KMS-11 (cell line): Measurements from ENCODE around the gene SYAP1.

Source experiments
- H2AFZ ChIP-seq: fragments of 200-600 bp; sonication (generic); 2 replicates; pipeline ENCODE4 v1.6.1; 2016; ENCODE audit warnings: antibody characterized with exemption, mixed run types, low read depth
- H3K27ac ChIP-seq: fragments of 200-600 bp; sonication (generic); 2 replicates; pipeline ENCODE4 v1.6.1; 2016; ENCODE audit warnings: mild to moderate bottlenecking, mixed run types
- H3K27me3 ChIP-seq: fragments of 200-600 bp; sonication (generic); 2 replicates; pipeline ENCODE4 v1.6.1; 2017; ENCODE audit warnings: mild to moderate bottlenecking, low read depth, mixed run types, moderate library complexity; ENCODE audit not compliant: insufficient read depth
- H3K36me3 ChIP-seq: fragments of 200-600 bp; sonication (generic); 2 replicates; pipeline ENCODE4 v1.6.1; 2017; ENCODE audit warnings: mild to moderate bottlenecking, mixed run types; ENCODE audit not compliant: insufficient read depth
- H3K4me1 ChIP-seq: fragments of 200-600 bp; sonication (generic); 2 replicates; pipeline ENCODE4 v1.6.1; 2016; ENCODE audit warnings: mild to moderate bottlenecking, low read depth, mixed run types; ENCODE audit not compliant: poor library complexity, severe bottlenecking
- H3K4me2 ChIP-seq: fragments of 200-600 bp; sonication (generic); 2 replicates; pipeline ENCODE4 v1.7.0; 2016; ENCODE audit warnings: mild to moderate bottlenecking, mixed run types
- H3K4me3 ChIP-seq: fragments of 200-600 bp; sonication (generic); IDR thresholded peaks from 2 replicates; pipeline ENCODE4 v1.6.1; 2017; ENCODE audit warnings: low read depth, low read length, mixed read lengths; ENCODE audit not compliant: insufficient read depth
- H3K79me2 ChIP-seq: fragments of 200-600 bp; sonication (generic); 2 replicates; pipeline ENCODE4 v1.6.1; 2016; ENCODE audit warnings: low read depth, mixed run types; ENCODE audit not compliant: insufficient read depth
- H3K9ac ChIP-seq: fragments of 200-600 bp; sonication (generic); 2 replicates; pipeline ENCODE4 v1.6.1; 2016; ENCODE audit warnings: mild to moderate bottlenecking, mixed run types
- H4K20me1 ChIP-seq: fragments of 200-600 bp; sonication (generic); 2 replicates; pipeline ENCODE4 v1.6.1; 2016; ENCODE audit warnings: mild to moderate bottlenecking, mixed run types; ENCODE audit not compliant: insufficient read depth
- CTCF ChIP-seq: fragments of 200-600 bp; sonication (generic); conservative IDR thresholded peaks from 2 replicates; pipeline ENCODE4 v1.6.1; 2017; ENCODE audit warnings: low read depth, mild to moderate bottlenecking, antibody characterized with exemption, low read length, moderate library complexity, mixed read lengths

SYAP1 gene

GRCh38 chrX:16743604-16744325 lies 24.4 kb downstream of the SYAP1 start:
- Histone ChIP-seq H4K20me1 (no peaks in the 10 kb centered on the region), H3K36me3 (no peaks in the 10 kb centered on the region)
- TF ChIP-seq CTCF: no peak

GRCh38 chrX:16745102-16745501 lies 25.7 kb downstream of the SYAP1 start:
- Histone ChIP-seq H3K4me1 (no peaks in the 10 kb centered on the region), H3K4me3 (no peak overlapping the region), H3K4me2 (no peak overlapping the region), H3K36me3 (no peaks in the 10 kb centered on the region), H3K79me2 (no peaks in the 10 kb centered on the region), H2AFZ (no peak overlapping the region), H3K27me3 (no peaks in the 10 kb centered on the region), H3K9ac (no peak overlapping the region), H3K27ac (no peak overlapping the region), H4K20me1 (no peaks in the 10 kb centered on the region)
- no peak for TF ChIP-seq CTCF

More at GRCh38 chrX:16743604-16744325, 24.4 kb downstream of the SYAP1 start:
- Histone ChIP-seq H3K4me2 (no peak overlapping the region), H3K9ac (no peak overlapping the region), H3K4me3 (no peak overlapping the region), H3K27ac (no peak overlapping the region), H3K79me2 (no peaks in the 10 kb centered on the region), H3K4me1 (no peaks in the 10 kb centered on the region), H3K27me3 (no peaks in the 10 kb centered on the region), H2AFZ (no peak overlapping the region)

- Histone ChIP-seq H3K4me1 (no peaks in the 10 kb centered on the region), H3K36me3 (no peaks in the 10 kb centered on the region), H3K9ac (no peak overlapping the region), H3K4me3 (no peak overlapping the region), H3K27me3 (no peaks in the 10 kb centered on the region), H3K27ac (no peak overlapping the region), H3K79me2 (no peaks in the 10 kb centered on the region), H3K4me2 (no peak overlapping the region), H4K20me1 (no peaks in the 10 kb centered on the region), H2AFZ (no peak overlapping the region)
- TF ChIP-seq CTCF: no peak
These were observed 26.2 kb downstream of the SYAP1 start for GRCh38 chrX:16745659-16746058.

- Histone ChIP-seq H3K4me2 (no peak overlapping the region), H3K4me1 (no peaks in the 10 kb centered on the region), H4K20me1 (no peaks in the 10 kb centered on the region), H3K4me3 (no peak overlapping the region), H3K9ac (no peak overlapping the region), H2AFZ (no peak overlapping the region), H3K27me3 (no peaks in the 10 kb centered on the region), H3K36me3 (no peaks in the 10 kb centered on the region), H3K27ac (no peak overlapping the region), H3K79me2 (no peaks in the 10 kb centered on the region)
- no peak for TF ChIP-seq CTCF
These were observed 29.0 kb downstream of the SYAP1 start for GRCh38 chrX:16748425-16748824.
